ENCODE data around the gene GON4L.
"Not testable (repeated sequence)": the region's sequence is repeated elsewhere in the genome, so short reads cannot be mapped to it uniquely, and the experiment has no call there.

Gene GON4L

DNA sequence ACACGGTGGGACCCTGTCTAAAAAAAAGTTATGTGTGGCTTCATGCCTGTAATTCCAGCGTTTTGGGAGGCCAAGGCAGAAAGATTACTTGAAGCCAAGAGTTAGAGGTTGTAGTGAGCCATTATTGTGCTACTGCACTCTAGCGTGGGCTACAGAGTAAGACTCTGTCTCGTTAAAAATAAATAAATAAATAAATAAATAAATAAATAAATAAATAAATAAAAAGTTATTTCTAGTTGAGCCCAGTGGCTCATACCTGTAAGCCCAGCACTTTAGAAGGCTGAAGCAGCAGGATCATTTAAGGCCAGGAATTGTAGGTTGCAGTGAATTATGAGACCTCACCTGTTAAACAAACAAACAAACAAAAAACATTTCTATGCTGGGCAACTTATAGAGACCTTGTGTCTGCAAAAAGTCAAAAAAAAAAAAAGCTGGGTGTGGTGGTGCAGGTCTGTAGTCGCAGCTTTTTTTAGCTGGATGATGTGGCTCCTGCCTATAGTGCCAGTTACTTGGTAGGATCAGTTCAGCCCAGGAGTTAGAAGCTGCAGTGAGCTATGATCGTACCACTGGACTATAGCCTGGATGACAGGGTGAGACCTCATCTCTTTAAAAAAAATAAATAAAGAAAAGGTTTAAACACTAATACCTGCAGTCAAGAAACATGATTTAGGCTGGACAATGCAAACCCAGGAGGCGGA lies 25.6 kb downstream of the GON4L start:
- no peak for DNase-seq (ENCODE audit: extremely low read depth in 1 of 2, low read depth in 1 of 2)

DNA sequence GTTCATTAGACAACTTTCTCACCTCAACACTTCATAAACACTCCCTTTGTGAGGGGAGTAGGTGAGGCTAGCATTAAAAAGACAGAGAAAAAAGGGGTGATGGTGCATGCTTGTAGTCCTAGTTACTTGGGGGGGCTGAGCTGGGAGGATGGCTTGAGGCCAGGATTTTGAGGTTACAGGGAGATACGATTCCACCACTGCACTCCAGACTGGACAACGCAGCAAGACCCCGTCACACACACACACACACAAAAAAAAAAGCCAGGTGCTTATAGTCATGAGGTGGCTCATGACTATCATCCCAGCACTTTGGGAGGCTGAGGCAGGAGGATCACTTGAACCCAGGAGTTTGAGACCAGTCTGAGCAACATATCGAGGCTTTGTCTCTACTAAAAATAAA lies 29.6 kb downstream of the GON4L start:
- DNase-seq (ENCODE audit: extremely low read depth in 1 of 2, low read depth in 1 of 2), result no peak

DNA sequence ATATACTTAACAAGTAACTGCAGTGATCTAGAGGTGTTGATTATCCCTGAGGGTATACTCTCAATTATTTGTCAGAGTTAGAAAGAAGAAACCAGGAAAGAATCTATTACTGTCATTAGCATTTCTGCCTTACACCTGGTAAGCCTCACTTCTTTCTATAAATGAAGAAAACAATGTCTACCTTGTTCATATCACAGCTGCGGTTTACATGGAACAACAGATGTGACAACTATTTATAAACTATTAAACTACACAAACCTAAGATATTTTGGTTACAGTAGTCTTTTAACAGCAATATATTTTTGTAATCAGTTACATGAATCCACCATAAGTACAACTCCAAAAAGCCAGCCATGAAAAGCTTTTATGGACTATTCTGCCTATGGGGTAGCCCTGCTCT lies 40.7 kb downstream of the GON4L start:
- DNase-seq (ENCODE audit: extremely low read depth in 1 of 2, low read depth in 1 of 2), result no peak

DNA sequence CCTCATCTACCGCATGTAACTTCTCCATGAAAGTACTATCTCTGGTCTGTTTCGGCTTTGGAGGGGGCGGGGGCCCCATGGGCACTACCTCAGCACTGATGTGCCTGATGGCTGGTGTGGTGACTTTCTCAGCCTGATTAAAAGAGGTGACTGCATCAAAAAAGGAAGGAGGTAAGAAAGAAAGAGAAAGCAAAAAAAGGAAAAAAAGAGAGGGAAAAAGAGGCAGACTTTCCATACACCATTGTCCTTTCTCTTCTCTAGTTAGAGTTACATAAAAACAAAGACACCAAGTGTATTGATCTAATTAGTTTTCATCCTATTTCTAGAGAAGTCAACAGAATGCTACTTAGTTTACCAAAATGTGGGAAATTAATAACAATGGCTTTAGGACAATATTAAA lies 43.3 kb downstream of the GON4L start:
- no peak for DNase-seq (ENCODE audit: extremely low read depth in 1 of 2, low read depth in 1 of 2)

DNA sequence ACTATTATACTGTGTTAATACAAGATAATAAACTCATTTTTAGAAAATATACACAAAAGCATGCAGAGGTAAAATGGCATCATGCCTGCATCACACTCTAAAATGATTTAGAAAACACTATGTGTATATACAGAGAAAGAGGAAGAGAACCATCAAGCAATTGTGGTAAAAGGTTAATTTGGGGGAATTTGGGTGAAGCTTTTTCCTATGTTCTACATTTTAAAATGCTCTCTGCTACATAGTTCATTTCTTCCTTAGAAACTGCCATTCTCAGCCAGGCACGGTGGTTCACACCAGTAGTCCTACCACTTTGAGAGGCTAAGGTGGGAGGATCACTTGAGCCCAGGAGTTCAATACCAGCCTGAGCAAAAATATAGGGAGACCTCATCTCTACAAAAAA lies 44.1 kb downstream of the GON4L start:
- DNase-seq (ENCODE audit: extremely low read depth in 1 of 2, low read depth in 1 of 2), result no peak

DNA sequence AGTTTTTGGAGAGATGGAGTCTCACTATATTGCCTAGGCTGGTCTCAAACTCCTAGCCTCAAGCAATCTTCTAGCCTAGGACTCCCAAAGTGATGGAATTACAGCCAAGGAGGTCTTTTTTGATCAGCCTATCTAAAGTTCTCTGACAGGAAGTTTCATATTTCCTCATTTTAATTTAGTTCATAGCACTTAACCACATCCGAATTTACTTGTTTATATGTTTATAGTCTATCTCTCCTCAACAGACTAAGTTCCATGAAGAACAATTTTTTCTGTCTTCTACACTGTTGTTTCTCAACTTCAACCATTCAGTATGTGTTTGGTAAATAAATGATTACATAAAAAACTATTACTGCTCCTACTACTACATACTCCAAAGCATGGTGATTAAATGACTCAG lies 47.9 kb downstream of the GON4L start:
- no peak for DNase-seq (ENCODE audit: extremely low read depth in 1 of 2, low read depth in 1 of 2)

DNA sequence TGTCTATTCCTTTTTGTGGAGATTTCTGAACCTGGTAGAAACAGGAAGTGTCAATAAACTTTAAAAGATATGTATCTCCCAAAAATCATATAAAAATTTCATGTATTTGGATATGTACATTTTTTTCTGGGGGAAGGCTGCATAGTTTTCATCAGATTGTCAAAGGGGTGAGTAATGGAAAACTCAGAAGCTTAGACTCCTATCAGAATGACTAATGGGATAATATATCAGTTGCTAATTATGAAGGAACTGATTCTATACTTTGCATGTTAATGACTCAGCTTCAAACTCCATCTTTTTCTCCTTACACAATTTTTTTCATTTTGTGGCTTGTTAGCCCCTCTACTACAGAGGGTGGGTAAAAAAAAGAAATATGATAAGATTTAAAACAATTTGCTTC lies 55.9 kb downstream of the GON4L start:
- DNase-seq (ENCODE audit: extremely low read depth in 1 of 2, low read depth in 1 of 2), result no peak

DNA sequence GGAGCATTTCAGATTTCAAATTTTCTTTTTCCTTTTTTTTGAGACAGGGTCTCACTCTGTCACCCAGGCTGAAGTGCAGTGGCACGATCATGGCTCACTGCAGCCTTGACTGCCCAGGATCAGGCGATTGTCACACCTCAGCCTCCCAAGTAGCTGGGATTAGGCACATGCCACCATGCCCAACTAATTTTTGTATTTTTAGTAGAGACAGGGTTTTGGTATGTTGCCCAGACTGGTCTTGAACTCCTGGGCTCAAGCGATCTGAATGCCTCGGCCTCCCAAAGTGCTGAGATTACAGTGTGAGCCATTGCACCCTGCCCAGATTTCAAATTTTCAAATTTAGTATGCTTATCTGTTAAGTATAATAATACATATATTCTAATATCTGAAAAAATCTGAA lies 61.4 kb downstream of the GON4L start:
- DNase-seq (ENCODE audit: extremely low read depth in 1 of 2, low read depth in 1 of 2), result not testable (repeated sequence)

DNA sequence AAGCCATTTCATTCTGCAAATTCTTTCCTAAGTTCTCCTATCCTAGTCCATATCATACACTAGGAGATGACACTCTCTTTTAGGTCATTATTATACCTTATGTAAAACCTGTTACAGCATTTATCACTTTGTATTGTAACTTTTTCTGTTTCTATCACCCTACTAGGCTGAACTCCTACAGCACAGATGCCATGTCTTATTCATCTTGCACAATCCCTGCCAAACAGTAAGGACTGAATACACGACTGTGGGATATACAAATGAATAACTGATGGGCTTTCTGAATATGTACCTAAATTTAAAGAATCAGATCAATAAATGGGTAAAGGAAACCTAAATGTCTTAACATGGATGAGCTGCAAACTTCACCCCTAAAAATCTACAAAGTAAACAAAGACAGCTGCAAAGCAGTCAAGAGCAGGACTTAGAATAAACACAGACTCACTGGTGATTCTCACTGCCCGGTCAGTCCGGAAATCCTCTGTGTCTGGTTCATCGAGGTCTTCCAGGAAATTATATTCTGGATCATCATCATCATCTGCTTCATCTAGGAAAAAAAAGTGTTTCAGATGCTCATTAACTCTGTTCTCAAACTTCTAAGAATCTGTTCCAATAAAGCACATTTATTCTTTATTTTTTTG lies 62.3 kb downstream of the GON4L start:
- no peak for DNase-seq (ENCODE audit: extremely low read depth in 1 of 2, low read depth in 1 of 2)

DNA sequence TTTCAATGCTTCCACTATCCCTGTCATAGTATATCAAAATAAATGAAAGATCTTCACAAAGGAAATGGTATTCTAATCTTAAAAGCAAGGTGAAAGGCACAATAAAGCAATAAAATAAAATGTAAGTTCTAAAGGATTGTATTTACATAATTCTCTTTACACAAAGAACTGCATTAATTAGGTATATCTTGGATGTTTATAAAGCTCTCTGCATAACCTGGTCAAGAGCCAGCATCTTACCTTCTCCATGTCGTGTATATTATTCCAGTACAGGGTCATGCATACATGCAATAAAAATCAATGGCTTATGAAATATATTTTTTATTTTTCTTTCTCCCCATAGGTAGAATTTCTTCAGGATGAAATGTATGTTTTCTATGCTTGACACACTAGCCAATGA lies 63.8 kb downstream of the GON4L start:
- no peak for DNase-seq (ENCODE audit: extremely low read depth in 1 of 2, low read depth in 1 of 2)

DNA sequence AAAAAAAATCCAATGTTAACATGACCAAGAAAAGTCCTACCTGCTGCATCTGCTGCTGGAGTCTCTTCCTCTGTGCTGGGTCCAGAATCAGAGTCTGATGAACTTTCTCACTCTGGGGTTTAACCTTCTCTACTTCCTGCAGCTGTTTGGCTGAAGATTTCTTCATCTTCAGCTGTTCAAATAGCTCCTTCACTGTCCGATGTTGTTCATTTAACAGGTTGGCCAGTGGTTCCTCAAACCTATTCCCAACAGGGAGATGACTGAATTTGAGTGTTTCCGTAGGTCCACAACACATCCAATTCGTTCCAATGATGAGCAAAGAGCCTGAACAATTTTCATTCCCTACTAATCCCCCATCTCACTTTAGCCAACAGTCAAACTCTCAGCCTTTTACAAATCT lies 79.4 kb downstream of the GON4L start:
- no peak for DNase-seq (ENCODE audit: extremely low read depth in 1 of 2, low read depth in 1 of 2)

DNA sequence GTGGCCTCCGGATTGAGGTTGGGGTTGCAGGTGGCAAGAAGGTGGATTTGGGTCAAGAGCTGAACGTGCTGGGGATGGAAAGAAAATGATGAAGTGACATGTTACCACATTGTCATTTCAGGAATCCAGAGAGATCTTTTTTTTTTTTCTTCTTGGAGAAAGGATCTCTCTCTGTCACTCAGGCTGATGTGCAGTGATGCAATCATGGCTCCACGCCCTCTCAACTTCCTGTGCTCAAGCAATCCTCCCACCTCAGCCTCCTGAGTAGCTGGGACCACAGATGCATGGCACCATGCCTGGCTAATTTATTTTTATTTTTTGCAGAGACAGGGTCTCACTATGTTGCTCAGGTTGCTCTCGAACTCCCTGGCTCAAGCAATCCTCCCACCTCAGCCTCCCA lies 80.6 kb downstream of the GON4L start:
- DNase-seq (ENCODE audit: extremely low read depth in 1 of 2, low read depth in 1 of 2), result no peak

DNA sequence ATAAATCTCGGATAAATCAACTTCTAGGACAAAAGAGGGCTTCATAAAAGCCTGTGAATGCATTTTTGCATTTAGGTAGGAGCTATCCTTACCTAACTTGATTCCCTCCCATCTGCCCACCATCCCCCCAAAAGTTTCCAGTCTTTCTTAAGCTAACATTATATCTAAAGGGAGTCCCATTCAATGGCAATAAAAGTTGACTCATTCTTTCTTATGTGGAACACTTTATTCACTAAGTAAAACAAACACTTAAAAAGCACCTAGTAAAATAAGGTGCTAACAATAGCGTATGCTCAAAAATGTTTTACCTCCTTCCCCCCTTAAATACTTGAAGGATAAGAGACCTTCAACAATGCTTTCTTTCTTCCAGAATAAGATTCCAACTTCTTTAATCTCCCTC lies 83.8 kb downstream of the GON4L start:
- DNase-seq (ENCODE audit: extremely low read depth in 1 of 2, low read depth in 1 of 2), result no peak

DNA sequence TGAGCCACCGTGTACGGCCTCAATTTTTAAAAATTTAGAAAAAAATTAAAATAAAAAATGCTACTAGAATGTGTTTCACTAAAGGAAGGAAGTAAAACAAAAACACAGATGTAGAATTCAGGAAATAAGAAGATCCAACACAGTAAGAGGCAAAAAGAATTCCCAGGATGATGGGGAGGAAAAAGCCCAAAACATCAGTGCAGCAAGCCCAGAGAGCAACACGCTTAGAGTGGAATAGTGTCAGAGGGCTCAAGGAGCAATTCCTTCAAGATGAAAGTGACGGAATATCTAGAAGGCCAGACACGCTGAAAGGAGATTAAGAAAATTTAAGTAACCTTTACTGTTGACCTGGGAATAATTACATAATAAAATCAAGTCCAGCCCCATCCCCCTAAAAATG lies 87.8 kb downstream of the GON4L start:
- DNase-seq (ENCODE audit: extremely low read depth in 1 of 2, low read depth in 1 of 2), result no peak

DNA sequence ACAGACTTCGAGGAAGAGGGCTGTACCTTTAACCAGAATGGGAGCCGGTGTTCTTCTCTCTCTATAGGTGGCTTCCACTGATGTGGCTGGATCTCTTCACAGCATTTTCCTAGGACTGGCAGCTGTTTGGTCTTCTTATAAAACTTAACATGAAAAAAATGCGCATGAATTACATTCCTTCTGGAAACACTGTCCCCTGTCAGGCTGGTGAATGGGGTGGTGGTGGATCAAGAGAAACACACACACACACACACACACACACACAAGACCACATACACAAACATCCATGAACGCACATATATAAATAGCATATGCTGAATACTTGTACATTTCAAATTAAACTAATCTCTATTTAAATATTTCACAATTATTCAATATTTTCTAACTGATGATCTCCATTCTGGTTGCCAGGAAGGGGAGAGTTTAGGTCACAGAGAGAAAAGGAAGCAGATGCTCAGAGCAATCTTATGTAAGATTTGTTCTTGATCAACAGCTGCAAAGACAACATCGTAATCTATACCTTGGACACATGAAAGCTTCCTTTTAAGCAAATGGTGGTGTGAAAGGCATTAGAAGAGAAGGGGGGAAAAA lies 89.5 kb downstream of the GON4L start:
- DNase-seq (ENCODE audit: extremely low read depth in 1 of 2, low read depth in 1 of 2), result not testable (repeated sequence)

DNA sequence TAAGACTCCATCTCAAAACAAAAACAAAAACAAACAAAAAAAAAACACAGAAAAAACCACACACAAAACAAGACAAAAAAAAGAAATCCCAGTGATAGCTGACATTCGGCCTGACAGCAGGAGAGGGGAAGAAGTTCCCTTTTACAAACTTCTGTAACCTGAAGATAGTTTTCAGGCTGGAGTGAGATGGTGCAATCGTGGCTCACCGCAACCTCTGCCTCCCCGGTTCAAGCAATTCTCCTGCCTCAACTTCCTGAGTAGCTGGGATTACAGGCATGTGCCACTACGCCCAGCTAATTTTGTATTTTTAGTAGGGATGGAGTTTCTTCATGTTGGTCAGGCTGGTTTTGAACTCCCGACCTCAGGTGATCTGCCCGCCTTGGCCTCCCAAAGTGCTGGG lies 93.0 kb downstream of the GON4L start:
- DNase-seq (ENCODE audit: extremely low read depth in 1 of 2, low read depth in 1 of 2), result not testable (repeated sequence)

DNA sequence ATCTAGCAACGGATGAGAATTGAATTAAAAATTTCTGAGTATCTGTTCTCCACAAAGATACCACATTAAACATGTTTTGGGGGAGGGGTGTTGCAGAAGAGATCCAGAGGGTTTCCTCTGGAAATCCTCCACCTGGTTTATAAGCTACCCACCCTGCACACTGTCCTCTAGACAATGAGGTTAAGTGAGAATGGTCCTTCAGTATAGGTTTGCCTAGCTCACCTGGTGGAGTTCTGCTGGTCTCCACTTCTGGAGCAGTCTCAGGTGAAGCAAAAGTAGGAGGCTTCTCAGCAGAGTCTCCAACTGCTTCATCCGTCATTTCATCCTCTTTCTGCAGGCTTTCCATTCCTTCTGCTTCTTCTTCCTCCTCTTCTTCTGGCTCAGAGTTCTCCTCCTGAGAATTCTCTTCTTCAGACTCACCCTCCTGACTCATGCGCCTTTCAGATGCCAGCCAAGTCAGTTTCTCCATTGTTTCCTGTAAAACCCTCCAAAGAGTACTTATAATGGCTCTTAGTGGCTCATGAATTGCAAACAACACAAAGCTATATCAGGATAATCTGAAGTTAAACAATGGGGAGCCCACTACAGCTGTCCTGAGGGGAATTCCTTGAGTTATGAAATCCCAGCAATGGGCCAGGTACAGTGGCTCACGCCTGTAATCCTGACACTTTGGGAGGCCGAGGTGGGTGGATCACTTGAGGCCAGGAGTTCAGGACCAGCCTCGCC lies 93.8 kb downstream of the GON4L start:
- not testable (repeated sequence) for DNase-seq (ENCODE audit: extremely low read depth in 1 of 2, low read depth in 1 of 2)

DNA sequence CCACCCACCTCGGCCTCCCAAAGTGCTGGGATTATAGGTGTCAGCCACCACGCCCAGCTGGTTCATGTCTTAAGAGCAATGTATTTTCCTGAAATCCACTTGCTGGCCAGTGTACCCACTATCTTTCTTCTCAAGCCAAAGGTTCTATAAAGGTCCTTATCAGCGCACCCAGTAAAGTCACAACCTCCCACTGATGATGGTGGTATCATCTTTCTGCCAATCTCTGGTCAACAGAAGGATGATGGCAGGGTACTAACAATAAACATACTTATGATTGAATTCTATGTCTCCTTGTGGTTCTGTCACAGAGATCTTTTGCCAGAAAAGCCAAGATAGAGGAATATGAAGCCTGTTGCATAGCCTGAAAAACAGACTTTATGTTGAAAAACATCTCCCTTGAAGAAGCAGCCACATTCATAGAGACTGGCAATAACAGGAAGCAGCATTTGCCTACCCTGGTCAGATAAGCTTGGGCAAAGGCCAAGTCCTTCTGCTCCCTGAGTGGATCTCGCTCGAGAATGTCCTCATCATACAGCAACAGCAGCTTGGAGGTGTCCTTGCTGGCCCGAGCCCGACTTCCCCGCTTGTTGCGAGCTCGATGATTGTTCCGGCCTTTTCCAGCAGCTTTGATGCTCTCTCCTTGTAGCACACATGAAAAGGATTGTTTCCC lies 95.1 kb downstream of the GON4L start:
- no peak for DNase-seq (ENCODE audit: extremely low read depth in 1 of 2, low read depth in 1 of 2)

DNA sequence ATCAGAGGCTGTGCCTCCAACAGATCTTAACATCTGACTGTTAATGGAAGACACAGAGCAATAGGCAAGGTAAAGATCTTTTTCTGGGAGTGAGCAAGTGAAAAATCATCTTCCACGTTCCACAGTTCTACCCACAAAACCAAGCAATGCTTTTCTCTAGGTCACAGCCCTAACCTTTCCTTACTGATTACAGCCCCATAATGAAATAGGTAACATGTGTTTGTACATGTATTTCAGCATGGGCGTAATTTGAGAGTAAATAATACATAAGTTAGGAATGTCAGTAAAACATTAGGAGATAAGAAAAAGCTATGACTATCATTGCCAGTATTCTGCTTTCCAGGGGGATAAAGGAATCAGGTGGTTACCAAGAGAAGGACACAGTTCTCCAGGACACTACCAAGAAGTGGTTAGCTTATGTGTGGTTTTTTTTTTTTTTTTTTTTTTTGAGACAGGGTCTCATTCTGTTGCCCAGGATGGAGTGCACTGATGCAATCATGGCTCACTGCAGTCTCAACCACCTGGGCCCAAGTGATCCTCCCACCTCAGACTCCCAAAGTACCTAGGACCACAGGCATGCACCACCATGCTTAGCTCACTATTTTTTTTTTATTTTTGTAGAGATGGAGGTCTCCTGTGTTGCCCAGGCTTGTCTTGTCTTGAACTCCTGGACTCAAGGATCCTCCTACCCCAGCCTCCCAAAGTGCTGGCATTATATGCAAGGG lies 96.1 kb downstream of the GON4L start:
- no peak for DNase-seq (ENCODE audit: extremely low read depth in 1 of 2, low read depth in 1 of 2)

DNA sequence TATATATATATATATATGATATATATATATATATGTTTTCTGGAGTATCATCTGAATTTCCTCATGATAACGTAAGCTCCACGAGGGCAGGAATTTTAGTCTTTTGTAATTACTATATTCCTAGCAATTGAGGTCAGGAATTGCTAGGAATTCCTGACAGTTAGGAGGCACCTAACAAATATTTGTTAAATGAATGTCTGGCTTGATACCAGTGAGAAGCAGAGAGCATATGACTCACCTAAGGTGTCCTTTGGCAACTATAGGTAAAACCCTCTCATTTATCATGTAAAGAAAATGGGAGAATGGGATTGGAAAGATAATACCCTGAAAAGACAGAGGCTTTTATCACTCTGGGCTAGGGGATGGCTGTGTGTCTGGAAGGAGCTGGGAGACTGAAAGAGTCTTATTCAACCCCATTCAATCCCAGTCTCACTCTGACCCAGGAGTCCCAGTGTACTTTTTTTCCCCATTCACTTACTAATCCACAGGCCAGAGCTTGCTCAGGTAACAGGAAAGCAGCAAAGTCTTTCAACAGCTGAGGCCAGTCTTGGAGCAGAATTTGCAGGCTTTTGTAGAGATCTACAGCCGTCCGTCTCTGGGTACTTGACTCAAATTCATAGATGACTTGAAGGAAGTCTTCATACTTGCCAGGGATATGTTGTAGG lies 96.9 kb downstream of the GON4L start:
- DNase-seq (ENCODE audit: extremely low read depth in 1 of 2, low read depth in 1 of 2), result no peak

All from stimulated activated CD8-positive, alpha-beta memory T cell treated with anti-CD3 and anti-CD28 coated beads, Interleukin-7, amount 100 ng/mL, for 48 hours (primary cell).